Mammary epithelial cell (primary cell): ENCODE data around the gene JMJD7.

ENCODE experiments used
- EZH2 ChIP-seq: IDR thresholded peaks from 2 replicates; pipeline ENCODE4 v1.6.1; 2012; ENCODE audit warnings: low read length, inconsistent platforms, borderline replicate concordance
- TF ChIP-seq, protein P1 (sequence below), 2 donors: IDR thresholded peaks in 1 of 2; conservative IDR thresholded peaks in 1 of 2; 2 replicates each; pipeline ENCODE4 v1.5.1; 2011 to 2012; ENCODE audit warnings: inconsistent platforms in 2 of 2, low read length in 2 of 2, mild to moderate bottlenecking in 2 of 2, control low read depth in 1 of 2, low read depth in 1 of 2; ENCODE audit not compliant: insufficient read depth in 1 of 2; ENCODE audit errors: extremely low read depth in 1 of 2

DNA sequence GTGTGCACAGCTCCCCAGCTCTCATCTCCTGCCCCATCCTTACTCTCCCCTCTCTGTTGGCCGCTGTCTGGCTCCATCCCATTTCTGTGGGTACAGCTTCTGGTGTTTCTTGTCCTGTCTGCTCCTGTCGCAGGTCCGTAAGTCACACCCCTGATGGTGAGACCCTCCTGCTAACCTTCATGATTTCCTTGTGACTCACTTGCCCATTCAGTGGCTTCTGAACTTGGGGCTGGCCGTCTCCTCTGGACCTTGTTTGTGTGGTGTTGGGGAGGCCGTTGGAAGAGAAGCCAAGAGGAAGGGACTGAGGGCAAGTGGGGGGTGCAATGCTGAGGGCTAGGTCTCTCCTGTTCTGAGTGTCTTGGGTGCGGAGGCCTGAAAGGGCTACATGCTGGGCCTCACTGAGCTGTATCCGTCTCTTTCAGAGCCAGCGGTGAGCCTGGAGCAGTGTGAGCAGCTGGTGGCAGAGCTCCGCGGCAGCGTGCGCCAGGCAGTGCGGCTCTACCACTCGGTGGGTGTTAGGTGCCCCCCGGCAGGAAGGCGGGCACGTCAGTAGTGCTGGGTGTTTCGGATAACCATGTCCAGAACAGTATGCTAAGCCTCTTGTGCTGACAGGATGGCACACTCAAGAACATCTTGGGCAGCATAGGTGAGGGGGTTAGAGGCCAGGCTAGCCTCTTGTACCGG is 3.7 kb upstream of the JMJD7 start:
- TF ChIP-seq, protein P1, sequence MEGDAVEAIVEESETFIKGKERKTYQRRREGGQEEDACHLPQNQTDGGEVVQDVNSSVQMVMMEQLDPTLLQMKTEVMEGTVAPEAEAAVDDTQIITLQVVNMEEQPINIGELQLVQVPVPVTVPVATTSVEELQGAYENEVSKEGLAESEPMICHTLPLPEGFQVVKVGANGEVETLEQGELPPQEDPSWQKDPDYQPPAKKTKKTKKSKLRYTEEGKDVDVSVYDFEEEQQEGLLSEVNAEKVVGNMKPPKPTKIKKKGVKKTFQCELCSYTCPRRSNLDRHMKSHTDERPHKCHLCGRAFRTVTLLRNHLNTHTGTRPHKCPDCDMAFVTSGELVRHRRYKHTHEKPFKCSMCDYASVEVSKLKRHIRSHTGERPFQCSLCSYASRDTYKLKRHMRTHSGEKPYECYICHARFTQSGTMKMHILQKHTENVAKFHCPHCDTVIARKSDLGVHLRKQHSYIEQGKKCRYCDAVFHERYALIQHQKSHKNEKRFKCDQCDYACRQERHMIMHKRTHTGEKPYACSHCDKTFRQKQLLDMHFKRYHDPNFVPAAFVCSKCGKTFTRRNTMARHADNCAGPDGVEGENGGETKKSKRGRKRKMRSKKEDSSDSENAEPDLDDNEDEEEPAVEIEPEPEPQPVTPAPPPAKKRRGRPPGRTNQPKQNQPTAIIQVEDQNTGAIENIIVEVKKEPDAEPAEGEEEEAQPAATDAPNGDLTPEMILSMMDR (conservative IDR thresholded peaks at IDR 0.05 in 1 of 2, IDR thresholded peaks at IDR 0.05 in 1 of 2; ENCODE audit: extremely low read depth in 1 of 2, insufficient read depth in 1 of 2, low read depth in 1 of 2, low read length in 2 of 2), result no peak
- no peak for TF ChIP-seq EZH2
